GM19238 (cell line): Measurements from ENCODE around the gene KCNQ1.

Experiments
- DNase-seq: peaks from one replicate; pipeline ENCODE4 v3.0.0; 2011; ENCODE audit warnings: low spot score; ENCODE audit not compliant: insufficient read length

Gene KCNQ1

DNA sequence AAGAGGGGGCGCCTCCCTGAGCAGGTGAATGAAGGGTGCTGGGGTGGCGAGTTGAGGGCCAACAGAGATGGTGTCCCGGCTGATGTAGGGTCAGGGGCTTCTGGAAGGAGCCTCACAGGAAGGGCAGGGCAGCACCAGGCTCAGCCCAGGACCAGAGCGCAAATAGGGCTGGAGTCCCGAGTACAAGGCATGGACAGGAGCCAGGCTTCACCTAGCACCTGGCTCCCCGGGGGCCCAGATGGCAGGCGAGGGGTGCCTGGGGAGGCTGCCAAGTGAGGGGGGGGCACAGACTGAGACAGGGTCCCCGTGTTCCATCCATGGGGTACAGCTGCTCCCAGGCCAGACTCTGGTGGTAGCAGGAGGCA lies 105.8 kb downstream of the KCNQ1 start:
- no peak for DNase-seq

DNA sequence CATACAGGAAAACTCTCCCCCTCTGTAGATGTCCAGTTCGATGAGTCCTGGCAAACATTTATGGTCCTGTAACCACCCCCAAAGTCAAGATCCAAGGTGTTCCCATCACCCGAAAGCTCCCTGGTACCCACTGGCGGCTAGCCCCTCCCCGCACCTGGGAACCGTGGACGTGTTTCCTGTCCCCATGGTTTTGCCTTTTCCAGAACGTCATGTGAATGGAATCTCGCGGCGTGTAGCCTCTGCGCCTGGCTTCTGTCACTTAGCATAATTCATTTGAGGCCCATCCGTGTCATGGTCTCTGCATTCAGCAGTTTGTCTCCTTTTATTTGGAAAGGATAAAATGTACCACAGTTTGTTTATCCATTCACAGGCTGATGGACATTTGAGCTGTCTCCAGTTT lies 106.3 kb downstream of the KCNQ1 start:
- no peak for DNase-seq

DNA sequence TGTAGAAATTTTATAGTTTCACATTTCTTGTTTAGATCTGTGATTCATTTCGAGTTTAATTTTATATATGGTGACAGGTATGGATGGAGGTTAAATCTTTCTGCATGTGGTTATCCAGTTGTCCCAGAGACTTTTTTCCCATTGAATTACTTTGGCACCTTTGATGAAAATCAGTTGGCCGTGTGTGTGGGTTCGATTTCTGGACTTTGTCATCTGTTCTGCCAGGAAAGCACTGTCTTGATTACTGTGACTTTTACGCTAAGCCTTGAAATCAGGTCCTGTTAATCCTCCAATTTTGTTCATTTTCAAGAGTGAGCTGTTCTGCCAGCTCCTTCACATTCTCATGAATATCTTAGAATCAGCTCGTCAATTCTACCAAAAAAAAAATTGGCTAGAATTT lies 107.4 kb downstream of the KCNQ1 start:
- no peak for DNase-seq

DNA sequence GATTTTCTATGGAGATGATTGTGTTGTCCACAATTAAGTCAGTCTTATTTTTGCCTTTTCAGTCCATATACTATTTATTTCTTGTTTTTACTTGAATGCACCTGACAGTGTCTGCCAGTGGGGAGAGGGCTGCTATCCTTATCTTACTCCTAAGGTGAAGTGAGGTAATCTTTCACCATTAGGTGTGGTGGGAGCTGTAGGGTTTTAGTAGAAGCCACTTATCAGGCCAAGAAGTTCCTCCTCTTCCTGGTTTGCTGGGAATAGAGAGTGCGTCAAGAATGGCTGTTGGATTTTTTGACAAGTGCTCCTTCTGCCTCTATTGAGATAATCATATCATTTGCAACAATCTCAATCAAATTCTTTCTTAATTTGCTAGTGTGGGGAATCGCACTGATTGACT lies 108.4 kb downstream of the KCNQ1 start:
- DNase-seq = no peak

DNA sequence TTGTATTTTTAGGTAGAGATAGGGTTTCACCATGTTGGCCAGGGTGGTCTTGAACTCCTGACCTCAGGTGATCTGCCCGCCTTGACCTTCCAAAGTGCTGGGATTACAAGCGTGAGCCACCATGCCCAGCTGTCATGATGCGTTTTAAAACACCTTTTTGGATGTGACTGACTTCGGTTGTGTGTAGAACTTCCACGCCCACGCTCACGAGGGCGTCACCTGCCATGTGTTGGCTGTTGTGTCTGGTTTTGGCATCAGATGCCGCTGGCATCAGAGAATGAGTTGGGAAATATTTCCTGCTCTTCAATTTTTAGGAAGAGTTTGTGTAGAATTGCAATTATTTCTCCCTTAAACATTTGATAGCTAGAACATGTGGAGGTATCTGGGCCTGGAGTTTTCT lies 109.1 kb downstream of the KCNQ1 start:
- no peak for DNase-seq

DNA sequence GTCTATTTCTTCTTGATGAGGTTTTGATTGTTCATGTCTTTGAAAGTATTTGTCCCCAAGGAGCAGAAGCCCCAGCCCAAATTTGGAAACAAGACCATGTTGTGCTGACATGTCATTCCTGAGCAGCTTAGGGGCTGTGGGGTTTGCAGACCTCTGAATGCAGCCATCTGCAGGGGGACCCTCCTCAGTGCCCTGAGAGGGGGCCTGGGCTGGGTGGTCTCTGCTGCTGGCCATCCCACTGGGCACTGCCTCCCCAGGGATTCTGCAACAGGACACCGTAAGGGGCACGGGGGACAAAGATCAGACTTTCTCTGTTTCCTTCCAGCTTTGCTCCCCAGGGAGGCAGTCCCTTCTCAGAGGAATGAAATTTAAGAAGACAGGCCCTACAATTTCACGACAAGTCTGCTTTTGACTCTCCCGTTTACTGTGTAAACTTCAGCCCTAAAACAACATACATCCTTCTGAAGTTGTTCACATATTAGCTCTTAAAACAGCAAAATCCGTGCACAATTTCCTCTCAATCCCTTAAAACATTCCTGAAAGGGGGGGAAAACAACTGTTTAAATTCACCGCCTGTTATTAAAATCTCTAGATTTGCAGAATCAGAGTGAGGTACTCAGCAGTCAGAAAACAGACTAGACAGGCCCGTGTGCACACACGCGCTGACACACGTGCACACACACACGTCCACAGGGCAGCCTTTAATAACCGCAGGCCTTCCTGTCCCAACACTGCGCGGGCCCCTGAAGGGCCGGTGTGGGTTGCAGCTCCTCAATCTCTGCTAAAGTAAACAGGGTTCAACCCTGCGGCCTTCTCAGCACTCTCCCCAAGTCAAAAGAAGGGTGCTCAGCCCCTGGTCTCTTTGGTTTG lies 109.8 kb downstream of the KCNQ1 start:
- no peak for DNase-seq

DNA sequence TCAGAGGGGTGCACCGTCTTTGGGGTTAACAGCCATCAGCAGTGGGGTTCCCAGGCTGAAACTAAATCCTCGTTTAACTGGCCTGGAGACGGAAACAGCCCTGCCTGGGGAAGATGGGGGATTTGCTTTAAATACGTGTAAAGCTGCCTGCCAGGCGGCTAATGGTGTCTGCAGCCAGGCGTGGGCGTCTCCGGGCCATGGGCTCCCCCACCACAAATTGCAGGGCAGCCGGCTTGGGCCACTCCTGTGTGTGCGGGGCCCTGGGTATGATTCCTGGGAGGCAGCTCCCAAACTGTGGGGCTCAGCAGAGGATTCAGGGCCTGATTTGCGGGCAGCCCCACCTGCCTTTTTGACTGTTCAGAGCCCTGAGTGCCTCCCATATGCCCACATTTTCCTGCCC lies 110.5 kb downstream of the KCNQ1 start:
- no peak for DNase-seq

DNA sequence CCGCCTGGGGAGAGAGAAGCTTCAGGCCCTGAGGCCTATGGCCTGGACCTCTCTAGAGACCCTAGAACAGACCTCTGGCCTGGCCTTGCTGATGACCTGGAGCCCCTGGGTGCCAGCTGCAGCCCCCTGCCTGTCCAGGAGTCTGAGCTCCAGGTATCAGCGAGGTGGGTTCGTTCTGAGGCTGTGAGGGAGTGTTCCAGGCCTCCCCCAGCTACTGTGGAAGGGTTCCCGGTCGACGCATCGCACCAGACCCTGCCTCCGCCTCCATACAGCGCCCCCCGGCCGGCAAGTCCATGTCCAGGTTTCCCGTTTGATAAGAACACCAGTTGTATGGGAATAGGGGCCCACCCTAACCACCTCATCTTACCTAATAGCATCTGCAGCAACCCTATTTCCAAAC lies 111.1 kb downstream of the KCNQ1 start:
- no peak for DNase-seq

DNA sequence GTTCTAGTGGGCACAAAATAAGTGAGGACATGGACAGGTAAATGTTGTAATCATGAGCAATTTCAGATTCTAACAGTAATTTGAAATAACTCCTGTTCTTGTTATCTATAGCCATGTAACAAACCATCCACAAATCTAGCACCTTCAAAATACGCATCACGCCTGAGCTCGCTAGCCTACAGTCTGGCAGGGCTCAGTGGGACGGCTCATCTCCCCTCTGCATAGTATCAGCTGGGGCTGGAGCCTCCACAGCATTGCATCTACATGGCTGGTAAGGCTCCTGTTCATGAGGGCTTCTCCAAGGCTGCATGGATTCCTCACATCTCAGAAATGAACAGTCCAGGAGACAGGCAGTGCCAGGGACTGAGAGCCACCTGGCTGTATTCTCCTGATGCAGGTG lies 112.6 kb downstream of the KCNQ1 start:
- no peak for DNase-seq

DNA sequence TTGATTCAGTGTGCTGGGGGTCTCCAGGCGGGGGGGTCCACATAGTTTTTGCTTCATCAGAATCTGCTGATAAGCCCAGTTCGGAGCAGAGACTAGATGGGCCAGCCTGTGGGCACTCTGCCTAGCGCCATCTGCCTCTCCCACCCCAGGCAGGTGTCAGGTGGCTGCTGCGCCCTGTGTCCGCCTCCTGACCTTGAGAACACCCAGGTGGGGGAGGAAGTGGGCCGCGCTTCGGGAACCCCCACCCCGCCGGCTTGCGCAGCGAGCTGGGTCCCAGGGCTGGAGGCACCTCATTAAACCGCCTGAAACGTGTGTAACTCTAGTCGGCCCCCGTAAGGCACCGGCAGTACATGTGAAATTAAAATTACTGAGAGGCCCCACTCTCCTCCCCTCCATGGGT lies 113.6 kb downstream of the KCNQ1 start:
- DNase-seq = no peak

DNA sequence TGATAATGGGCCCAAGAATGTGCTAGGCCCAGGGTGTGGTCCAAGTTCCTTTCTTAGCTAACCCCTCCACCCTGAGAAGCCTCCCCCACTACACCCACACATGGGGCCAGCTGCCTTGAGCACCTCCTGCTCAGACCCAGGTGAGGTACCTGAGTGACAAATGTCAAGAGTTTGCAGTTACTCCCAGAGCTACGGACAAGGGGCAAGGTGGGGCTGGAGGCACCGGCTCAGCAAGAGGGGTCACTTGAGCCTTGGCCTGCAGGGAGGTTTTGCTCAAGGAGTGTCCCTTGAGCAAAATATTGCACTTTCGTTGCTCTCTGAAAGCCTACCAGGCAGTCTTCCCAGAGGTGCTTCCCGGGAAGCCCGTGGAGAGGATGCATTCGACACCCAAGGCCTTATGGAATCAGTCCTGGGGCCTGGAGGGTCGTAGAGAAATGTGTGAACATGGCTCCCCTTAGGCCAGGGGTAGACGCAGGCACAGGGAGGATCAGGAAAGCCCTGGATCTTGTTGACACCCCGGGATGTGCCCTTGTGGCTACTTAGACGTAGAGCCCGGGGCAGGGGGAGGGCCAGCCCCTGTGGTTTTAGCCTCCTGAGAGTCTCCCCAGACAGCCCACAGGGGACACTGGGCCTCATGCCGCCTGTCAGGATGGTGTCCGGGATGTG lies 114.2 kb downstream of the KCNQ1 start:
- DNase-seq = no peak

DNA sequence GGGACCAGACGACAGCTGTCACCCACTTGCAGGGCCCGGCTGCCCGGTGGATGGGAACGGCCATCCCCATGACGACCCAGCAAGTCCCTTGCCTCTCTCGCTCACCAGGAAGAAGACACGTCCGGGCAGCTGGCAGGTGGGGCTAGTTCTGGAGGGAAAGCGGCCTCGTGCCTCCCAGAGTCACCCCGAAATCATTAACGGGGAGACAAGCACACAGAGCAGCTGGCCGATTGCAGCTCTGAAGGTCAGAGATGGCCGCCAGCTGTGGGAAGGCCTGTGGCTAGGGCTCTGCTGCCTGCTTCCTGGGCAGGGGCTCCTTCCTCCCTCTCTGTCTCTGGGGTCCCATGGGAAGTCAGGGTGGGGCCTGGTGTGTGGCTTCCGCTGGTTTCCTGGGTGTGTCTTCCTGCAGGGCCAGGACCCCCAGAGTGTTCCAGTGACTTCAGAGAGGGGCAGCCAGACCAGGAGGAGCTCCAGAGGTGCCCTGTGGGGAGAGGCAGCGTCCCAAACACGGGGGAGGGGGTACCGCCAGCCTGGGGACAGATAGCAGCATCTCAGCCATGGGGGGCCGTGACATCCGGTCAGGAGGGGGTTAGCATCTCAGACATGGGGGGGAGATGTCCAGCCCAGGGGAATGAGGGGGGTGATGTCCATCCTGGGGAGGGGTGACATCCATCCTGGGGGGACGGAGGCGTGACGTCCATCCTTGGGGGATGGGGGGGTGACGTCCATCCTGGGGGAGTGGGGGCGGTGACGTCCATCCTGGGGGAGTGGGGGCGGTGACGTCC lies 114.9 kb downstream of the KCNQ1 start:
- no peak for DNase-seq

DNA sequence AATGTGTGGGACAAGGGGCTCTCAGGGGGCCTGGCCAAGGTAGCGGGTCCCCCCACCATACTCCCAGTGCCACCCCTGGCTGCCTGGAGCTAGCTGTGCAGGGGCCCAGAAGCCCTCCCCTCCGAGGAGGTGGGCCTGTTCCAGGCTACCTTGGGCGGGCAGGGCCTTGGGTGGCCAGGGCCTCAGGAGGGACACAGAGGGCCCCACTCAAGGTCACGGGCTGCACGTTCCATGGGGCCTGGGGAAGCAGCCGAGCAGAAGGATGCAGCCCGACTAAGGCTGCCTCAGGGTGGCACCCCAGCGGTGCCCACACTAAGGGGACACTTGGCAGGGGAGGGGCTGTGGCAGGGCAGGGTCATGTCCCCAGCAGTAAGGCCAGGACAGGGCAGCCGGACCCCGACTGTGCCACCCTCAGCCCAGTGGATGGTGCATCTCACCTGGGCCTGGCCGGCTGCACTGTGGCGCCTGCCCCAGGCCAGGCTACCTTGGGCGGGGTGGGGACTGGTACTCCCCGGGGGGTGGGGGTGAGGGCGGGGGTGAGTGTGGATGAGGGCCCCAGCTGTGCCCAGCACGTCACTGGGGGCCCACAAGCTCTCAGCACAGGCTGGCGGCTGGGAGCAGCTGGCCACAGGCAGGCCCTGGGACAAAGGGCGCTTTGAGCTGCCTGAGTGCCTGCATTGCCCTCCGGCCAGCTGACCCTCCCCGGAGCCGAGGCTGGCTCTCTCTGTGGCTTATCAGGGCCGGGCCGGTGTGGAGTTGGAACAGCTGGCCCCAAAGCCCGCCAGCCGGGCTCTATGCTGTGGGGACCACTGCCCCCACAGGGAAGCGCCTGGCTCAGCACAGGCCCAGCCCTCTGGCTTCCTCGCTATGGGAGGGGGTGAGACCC lies 117.1 kb downstream of the KCNQ1 start:
- DNase-seq = no peak

DNA sequence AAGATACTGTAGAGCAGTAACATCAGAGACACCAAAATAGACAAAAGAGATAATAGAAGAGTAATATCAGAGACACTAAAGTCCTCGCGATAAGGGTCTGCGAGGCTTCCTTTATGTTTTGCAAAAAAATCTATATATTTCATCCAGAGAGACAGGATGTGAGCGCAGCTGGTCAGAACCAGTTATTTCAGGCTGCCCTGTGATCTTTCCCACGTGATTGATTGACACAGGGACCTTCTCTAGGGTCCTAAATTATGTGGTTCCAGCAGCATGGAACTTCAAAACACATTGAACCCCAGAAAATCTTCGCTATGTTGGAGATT lies 118.0 kb downstream of the KCNQ1 start:
- no peak for DNase-seq

DNA sequence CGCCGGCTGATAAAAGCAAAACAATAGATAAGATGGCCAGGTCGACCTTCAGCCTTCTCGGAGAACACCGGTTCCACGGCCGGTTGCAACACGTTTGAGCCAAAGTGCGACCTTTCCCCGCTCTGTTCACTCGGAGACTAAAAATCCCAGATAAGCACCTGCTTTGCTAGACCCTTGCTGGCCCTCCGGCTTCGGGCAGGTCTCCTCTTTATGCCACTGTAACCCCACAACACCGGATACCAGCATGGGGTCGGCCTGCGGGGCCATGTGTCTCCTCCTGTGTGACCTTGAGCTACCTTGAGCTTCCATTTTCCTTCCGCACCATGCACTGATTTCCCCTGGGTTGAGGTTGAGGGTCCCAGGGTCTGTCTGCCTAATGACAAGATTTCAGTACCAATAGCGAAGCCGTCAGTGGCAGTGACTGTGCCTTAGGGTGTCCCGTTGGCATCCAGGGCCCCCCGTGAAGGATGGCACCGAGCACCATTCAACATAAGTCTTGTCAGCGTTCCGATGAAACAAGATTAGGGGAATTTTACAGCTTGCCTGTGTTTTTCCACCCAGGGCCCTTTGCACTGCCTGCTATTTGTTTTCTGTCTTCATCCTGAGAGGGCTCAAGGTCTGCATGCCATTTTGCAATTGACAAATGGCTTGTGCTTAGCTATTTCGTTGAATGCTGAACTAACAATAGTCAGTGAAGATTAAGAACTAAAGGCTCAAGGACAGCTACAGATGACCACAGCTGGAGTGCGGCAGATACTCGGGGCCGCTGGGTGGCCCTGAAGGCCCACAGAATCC lies 118.6 kb downstream of the KCNQ1 start:
- DNase-seq = no peak

DNA sequence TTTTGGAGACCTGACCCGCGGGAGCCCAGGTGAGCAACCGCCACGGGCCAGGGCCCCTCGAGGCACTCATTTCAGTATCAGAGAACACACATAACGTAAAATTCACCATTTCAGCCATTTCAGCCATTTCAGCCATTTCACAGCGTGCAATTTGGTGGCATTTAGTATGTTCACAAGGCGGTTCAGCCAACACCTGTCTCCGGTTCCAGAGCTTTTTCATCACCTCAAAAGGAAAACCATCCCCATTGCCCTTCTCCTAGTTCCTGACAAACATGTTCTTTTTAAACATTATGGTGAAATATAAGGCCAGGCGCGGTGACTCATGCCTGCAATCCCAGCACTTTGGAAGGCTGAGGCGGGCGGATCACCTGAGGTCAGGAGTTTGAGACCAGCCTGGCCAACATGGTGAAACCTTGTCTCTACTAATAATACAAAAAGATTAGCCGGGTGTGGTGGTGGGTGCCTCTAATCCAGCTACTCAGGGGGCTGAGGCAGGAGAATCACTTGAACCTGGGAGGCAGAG lies 119.3 kb downstream of the KCNQ1 start:
- DNase-seq = no peak

DNA sequence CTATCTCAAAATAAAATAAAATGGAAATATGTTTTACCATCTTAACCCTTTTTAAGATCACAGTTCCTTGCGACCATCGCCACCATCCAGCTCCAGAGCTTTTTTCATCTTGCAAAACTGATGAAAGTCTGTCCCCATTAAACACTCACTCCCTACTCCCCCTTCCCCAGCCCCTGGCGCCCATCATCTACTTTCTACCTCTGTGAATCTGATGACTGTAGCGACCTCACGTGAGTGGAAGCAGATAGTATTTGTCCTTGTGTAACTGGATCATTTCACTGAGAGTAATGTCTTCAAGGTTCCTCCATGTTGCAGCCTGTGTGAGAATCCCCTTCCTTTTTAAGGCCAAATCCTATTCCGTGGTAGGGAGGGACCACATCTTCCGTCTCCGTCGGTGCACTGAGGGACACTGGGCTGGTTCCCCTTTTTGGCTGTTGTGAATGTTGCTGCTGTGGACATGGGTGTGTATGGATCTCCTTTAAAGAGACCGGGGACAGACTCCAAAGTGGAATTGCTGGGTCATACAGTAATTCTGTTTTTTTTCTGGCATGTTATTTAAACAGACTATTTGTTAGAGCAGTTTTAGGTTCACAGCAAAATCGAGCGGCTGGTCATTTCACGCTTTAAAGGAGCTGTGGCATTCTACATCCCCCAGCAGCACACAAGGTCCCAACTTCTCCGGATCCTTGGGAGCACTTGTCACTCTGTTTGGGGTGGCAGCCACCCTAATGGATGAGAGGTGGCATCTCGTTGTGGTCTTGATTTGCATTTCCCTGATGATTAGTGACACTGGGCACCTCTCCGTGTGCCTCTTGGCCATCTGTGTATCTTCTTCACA lies 120.0 kb downstream of the KCNQ1 start:
- DNase-seq = no peak

DNA sequence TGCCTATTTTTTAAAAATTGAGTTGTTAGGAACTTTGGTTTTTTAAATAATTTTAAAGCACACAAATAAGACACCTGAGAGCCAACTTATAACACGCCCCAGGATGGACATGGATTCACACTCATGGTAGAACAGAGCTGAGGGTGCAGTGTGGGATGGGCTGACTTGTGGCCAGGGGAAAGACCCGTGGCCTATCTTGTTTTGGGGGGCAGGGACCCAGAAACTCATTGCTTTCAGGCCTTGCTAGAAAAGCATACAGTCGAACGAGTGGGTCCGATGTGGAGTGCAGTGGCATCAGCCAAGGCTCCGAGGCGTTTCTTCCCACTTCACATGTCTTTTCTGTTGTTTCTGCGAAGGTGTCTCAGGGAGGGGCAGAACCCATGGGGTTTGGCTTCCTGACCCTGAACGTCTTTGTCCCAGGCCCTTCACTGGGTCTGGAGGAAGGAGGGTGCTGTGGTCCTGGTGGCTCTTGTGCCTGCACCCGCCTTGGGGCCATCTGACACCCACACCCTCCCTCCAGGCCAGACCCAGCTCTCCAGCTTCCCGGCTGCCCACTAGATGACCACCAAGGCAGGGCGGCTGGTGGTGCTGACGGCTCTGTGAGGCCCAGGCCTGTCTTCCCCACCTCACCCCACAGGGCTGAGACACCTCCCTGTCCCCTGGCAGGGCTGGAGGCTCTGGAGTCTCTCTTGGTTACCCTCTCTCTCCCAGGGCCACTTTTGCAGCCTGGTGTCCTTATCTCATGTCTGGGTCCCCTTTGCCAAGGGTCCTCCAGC lies 120.8 kb downstream of the KCNQ1 start:
- no peak for DNase-seq
